Caco-2 (cell line): Measurements from ENCODE around the gene COPB2. TPM values are rescaled to one million over a fixed set of nuclear protein-coding genes. Genes with fewer than 3 reads are reported as not detected.

Source experiments
- BruUV-seq: library from RNA; stranded (reverse); fragments of 400-500 nt; replicated peaks from 2 replicates; lab custom pipeline; 2021; lab: Mats Ljungman, UMichigan
- CTCF ChIA-PET: fragments of 300-600 bp; sonication (Branson Sonifier 250); formaldehyde crosslinking; loops from one replicate; lab custom pipeline; 2022; ENCODE audit warnings: antibody characterized with exemption; lab: Charles Lee
- POLR2A ChIA-PET: fragments of 300-600 bp; sonication (Branson Sonifier 250); formaldehyde crosslinking; loops from one replicate; lab custom pipeline; 2022; ENCODE audit warnings: antibody characterized with exemption; lab: Charles Lee
- DNase-seq, 2 experiments: peaks; one replicate each; pipeline versions ENCODE4 v3.0.0 to v3.0.0-alpha.2; 2020 to 2022
- H3K27me3 ChIP-seq: replicated peaks from 2 replicates; pipeline ENCODE4 v1.6.0; 2011; ENCODE audit warnings: low read length; ENCODE audit not compliant: control insufficient read depth, insufficient read depth
- H3K36me3 ChIP-seq: 2 replicates; pipeline ENCODE4 v1.5.1; 2011; ENCODE audit warnings: low read length; ENCODE audit not compliant: control insufficient read depth, insufficient read depth
- H3K4me1 ChIP-seq: fragments of 250-450 bp; sonication (Bioruptor Pico); 2 replicates; pipeline ENCODE4 v1.5.1; 2020; ENCODE audit warnings: mild to moderate bottlenecking
- H3K4me3 ChIP-seq: 2 replicates; pipeline ENCODE4 v1.5.1; 2011; ENCODE audit warnings: low read depth, mild to moderate bottlenecking, control low read depth, low read length
- H3K9me3 ChIP-seq: fragments of 250-450 bp; sonication (Bioruptor Pico); 2 replicates; pipeline ENCODE4 v1.5.1; 2020; ENCODE audit warnings: mild to moderate bottlenecking, moderate library complexity
- H3K27ac Mint-ChIP-seq: one replicate; pipeline ENCODE4 v1.8.0; 2022; ENCODE audit warnings: mixed read lengths; ENCODE audit not compliant: unreplicated experiment
- H3K27me3 Mint-ChIP-seq: one replicate; pipeline ENCODE4 v1.8.0; 2022; ENCODE audit warnings: mixed read lengths; ENCODE audit not compliant: insufficient read depth, unreplicated experiment
- H3K36me3 Mint-ChIP-seq: one replicate; pipeline ENCODE4 v1.8.0; 2022; ENCODE audit warnings: mild to moderate bottlenecking, mixed read lengths; ENCODE audit not compliant: insufficient read depth, unreplicated experiment
- H3K4me1 Mint-ChIP-seq: one replicate; pipeline ENCODE4 v1.8.0; 2022; ENCODE audit warnings: low read depth, mixed read lengths; ENCODE audit not compliant: unreplicated experiment
- H3K4me3 Mint-ChIP-seq: one replicate; pipeline ENCODE4 v1.8.0; 2022; ENCODE audit warnings: mild to moderate bottlenecking, moderate library complexity, mixed read lengths; ENCODE audit not compliant: unreplicated experiment
- H3K9me3 Mint-ChIP-seq: one replicate; pipeline ENCODE4 v1.8.0; 2022; ENCODE audit warnings: mixed read lengths; ENCODE audit not compliant: unreplicated experiment
- intact Hi-C: fragments of 100-400 bp; cut with micrococcal nuclease; formaldehyde crosslinking; loops from one replicate; pipeline ENCODE4 v1.10.0; 2022; ENCODE audit not compliant: unreplicated experiment
- total RNA-seq: library from RNA; stranded (reverse); gene quantifications from 2 replicates; pipeline ENCODE4 v1.2.3, GENCODE V29; 2022
- TF ChIP-seq, protein P1 (sequence below), 2 experiments: fragments of 200-600 bp in 1 of 2; IDR thresholded peaks; 1 replicate in 1 of 2; 2 replicates in 1 of 2; pipeline versions ENCODE4 v1.5.1 to v1.8.0; 2011 to 2022; ENCODE audit warnings: antibody characterized with exemption in 1 of 2, control low read depth in 1 of 2, inconsistent platforms in 1 of 2, low read depth in 1 of 2, low read length in 1 of 2, mild to moderate bottlenecking in 1 of 2, moderate library complexity in 1 of 2; ENCODE audit not compliant: insufficient read depth in 1 of 2, severe bottlenecking in 1 of 2, unreplicated experiment in 1 of 2

COPB2 gene
- total RNA-seq, 1 experiment from 2014 or later, result 130 TPM

DNA sequence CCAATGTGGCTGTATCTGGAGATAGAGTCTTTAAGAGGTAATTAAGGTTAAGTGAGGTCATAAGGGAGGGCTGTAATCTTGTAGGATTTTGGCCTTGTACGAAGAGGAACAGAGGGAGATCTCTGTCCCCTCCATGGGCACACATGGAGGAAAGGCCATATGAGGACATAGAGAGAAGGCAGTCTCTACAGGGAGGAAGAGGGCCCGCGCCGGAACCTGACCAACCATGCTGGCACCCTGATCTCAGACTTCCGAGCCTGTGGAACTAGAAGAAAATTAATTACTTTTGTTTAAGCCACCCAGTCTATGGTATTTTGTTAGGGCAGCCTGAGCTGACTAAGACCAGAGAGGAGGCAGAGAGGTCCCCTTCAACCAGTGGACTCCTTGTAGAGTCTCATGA, 63.3 kb downstream of the COPB2 start:
- POLR2A ChIA-PET, result no interaction called here
- H3K27ac Mint-ChIP-seq, result no peak overlapping the region
- no TSS peak for BruUV-seq
- intact Hi-C loops, result loop anchor here (5.0 kb wide), 1 partner anchor 124 kb away; no protein-coding TSS in a partner anchor
- peaks cover 8% of the 10 kb centered on the region for H3K4me1 ChIP-seq
- H3K9me3 Mint-ChIP-seq, result no peaks in the 10 kb centered on the region
- no peaks in the 10 kb centered on the region for H3K36me3 ChIP-seq
- no peak overlapping the region for H3K4me3 Mint-ChIP-seq
- TF ChIP-seq, protein P1, sequence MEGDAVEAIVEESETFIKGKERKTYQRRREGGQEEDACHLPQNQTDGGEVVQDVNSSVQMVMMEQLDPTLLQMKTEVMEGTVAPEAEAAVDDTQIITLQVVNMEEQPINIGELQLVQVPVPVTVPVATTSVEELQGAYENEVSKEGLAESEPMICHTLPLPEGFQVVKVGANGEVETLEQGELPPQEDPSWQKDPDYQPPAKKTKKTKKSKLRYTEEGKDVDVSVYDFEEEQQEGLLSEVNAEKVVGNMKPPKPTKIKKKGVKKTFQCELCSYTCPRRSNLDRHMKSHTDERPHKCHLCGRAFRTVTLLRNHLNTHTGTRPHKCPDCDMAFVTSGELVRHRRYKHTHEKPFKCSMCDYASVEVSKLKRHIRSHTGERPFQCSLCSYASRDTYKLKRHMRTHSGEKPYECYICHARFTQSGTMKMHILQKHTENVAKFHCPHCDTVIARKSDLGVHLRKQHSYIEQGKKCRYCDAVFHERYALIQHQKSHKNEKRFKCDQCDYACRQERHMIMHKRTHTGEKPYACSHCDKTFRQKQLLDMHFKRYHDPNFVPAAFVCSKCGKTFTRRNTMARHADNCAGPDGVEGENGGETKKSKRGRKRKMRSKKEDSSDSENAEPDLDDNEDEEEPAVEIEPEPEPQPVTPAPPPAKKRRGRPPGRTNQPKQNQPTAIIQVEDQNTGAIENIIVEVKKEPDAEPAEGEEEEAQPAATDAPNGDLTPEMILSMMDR (IDR thresholded peaks at IDR 0.05; ENCODE audit: insufficient read depth in 1 of 2, low read depth in 1 of 2, low read length in 1 of 2, severe bottlenecking in 1 of 2, unreplicated experiment in 1 of 2), result no peak
- no peaks in the 10 kb centered on the region; the same call in 1 of the 2 replicates for H3K27me3 ChIP-seq
- peaks cover 5% of the 10 kb centered on the region for H3K27me3 Mint-ChIP-seq
- CTCF ChIA-PET, result interaction anchor here (0.8 to 1.0 kb wide), 2 partner anchors 28 to 214 kb away, joined by 4 read pairs; no protein-coding TSS in a partner anchor
- no peaks in the 10 kb centered on the region for H3K36me3 Mint-ChIP-seq
- DNase-seq, result no peak
- peaks cover 6% of the 10 kb centered on the region for H3K4me1 Mint-ChIP-seq
- no peaks in the 10 kb centered on the region for H3K9me3 ChIP-seq
- no peak overlapping the region for H3K4me3 ChIP-seq

DNA sequence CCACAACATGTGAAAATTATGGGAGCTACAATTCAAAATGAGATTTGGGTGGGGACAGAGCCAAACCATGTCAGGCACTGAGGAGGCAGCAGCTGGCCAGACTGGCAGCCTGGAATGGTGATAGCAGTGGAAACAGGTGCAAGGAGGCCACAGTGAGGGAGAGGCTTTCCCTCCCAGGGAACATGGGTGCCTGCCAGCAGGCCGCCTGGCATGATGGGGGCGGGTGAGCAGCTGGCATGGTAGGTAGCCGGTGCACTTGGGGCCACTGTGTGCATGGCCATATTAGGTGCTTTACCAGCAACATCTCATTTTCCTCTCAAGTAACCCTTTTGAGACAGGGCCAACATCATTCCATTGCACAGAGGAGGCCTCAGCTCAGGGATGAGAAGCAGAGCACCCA, 63.9 kb downstream of the COPB2 start:
- TF ChIP-seq, protein P1 (IDR thresholded peaks at IDR 0.05; ENCODE audit: insufficient read depth in 1 of 2, low read depth in 1 of 2, low read length in 1 of 2, severe bottlenecking in 1 of 2, unreplicated experiment in 1 of 2), result no peak
- Histone ChIP-seq H3K4me3 (no peak overlapping the region), H3K9me3 (no peaks in the 10 kb centered on the region), H3K4me1 (peaks cover 14% of the 10 kb centered on the region), H3K36me3 (no peaks in the 10 kb centered on the region), H3K27me3 (no peaks in the 10 kb centered on the region; the same call in 1 of the 2 replicates)
- Mint-ChIP-seq H3K36me3 (no peaks in the 10 kb centered on the region), H3K27ac (no peak overlapping the region), H3K9me3 (no peaks in the 10 kb centered on the region), H3K27me3 (peaks cover 4% of the 10 kb centered on the region), H3K4me1 (peaks cover 12% of the 10 kb centered on the region), H3K4me3 (no peak overlapping the region)
- DNase-seq, result no peak
- CTCF ChIA-PET, result interaction anchor here (0.6 to 1.0 kb wide), 2 partner anchors 214 to 389 kb away, joined by 3 to 4 read pairs; no protein-coding TSS in a partner anchor
- POLR2A ChIA-PET, result no interaction called here
- intact Hi-C loops, result loop anchor here (5.0 kb wide), 1 partner anchor 123 kb away; no protein-coding TSS in a partner anchor
- BruUV-seq, result no TSS peak

DNA sequence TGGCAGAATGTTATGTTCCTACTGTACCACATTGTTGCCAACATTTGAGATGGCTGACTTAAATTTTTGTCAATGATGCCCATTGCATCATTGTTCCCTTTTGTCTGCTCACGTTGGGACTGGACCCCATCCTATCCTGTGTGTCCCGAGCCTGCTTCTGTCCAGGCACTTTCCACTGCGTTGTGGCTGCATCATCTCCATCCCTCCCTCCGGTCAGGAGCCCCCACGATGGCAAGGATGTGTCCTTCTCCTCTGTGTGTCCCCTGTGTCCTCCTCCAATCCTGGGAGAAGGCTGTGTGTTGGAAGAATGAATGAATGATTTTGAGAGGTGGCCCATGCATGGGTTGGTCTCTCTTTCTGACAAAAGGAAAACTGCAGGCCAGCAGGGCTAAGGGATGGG, 65.0 kb downstream of the COPB2 start:
- TF ChIP-seq, protein P1 (IDR thresholded peaks at IDR 0.05; ENCODE audit: insufficient read depth in 1 of 2, low read depth in 1 of 2, low read length in 1 of 2, severe bottlenecking in 1 of 2, unreplicated experiment in 1 of 2), result no peak
- Mint-ChIP-seq H3K27ac (no peak overlapping the region), H3K27me3 (no peaks in the 10 kb centered on the region), H3K4me3 (no peak overlapping the region), H3K36me3 (no peaks in the 10 kb centered on the region), H3K4me1 (peaks cover 18% of the 10 kb centered on the region), H3K9me3 (no peaks in the 10 kb centered on the region)
- BruUV-seq, result no TSS peak
- peaks cover 22% of the 10 kb centered on the region for H3K4me1 ChIP-seq
- ChIA-PET CTCF (no interaction called here), POLR2A (no interaction called here)
- no peak overlapping the region for H3K4me3 ChIP-seq
- H3K9me3 ChIP-seq, result no peaks in the 10 kb centered on the region
- no peaks in the 10 kb centered on the region for H3K36me3 ChIP-seq
- H3K27me3 ChIP-seq, result no peaks in the 10 kb centered on the region
- intact Hi-C loops, result no loop called here
- DNase-seq, result no peak
